Measurements from ENCODE around the gene AHDC1.

DNA sequence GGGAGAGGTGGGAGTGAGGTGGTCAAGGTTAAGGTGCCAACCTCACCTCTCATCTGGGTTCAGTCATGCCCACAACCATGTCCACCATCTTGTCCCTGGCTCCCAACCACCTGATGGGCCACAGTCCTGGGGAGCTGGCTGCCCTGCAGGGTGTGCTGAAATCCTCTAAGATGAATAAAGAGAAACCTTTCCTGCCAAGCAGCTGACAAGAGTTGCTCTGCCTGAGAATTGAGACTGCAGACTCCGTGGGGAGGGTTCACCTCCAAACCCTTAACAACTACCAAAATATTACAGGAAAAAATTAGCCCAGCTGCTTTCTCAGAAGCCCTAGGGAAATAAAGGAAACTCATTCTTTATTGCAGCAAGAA lies 46.2 kb upstream of the AHDC1 start:
- no peak for TF ChIP-seq EZH2 (IDR thresholded peaks at IDR 0.05; ENCODE audit: insufficient read depth, poor library complexity, severe bottlenecking)
- no peak for TF ChIP-seq EZH2phosphoT487 (IDR thresholded peaks at IDR 0.05; ENCODE audit: insufficient read depth, low read depth)
